Nephron (organoid): Measurements from ENCODE around the gene LIX1L.

Experiments
- H3K27ac Mint-ChIP-seq, 3 experiments: 2 replicates each; pipeline ENCODE4 v1.8.0; 2020; ENCODE audit warnings: mixed read lengths in 3 of 3, mild to moderate bottlenecking in 2 of 3, moderate library complexity in 1 of 3
- H3K27me3 Mint-ChIP-seq: 2 replicates; pipeline ENCODE4 v1.8.0; 2021; ENCODE audit warnings: low read depth, mild to moderate bottlenecking, moderate library complexity, mixed read lengths
- H3K36me3 Mint-ChIP-seq: 2 replicates; pipeline ENCODE4 v1.8.0; 2020; ENCODE audit warnings: low read depth, mixed read lengths
- H3K4me1 Mint-ChIP-seq: 2 replicates; pipeline ENCODE4 v1.8.0; 2020; ENCODE audit warnings: mixed read lengths
- H3K4me3 Mint-ChIP-seq, 3 experiments: 2 replicates each; pipeline ENCODE4 v1.8.0; 2020; ENCODE audit warnings: mild to moderate bottlenecking in 3 of 3, mixed read lengths in 3 of 3, moderate library complexity in 2 of 3
- H3K9me3 Mint-ChIP-seq: 2 replicates; pipeline ENCODE4 v1.8.0; 2020; ENCODE audit warnings: mixed read lengths
- CTCF ChIP-seq, 3 experiments: fragments of 200-600 bp; sonication (generic); IDR thresholded peaks; one replicate each; pipeline ENCODE4 v1.5.0; 2021; ENCODE audit warnings: antibody characterized with exemption in 3 of 3; ENCODE audit not compliant: unreplicated experiment in 3 of 3

The LIX1L gene

DNA sequence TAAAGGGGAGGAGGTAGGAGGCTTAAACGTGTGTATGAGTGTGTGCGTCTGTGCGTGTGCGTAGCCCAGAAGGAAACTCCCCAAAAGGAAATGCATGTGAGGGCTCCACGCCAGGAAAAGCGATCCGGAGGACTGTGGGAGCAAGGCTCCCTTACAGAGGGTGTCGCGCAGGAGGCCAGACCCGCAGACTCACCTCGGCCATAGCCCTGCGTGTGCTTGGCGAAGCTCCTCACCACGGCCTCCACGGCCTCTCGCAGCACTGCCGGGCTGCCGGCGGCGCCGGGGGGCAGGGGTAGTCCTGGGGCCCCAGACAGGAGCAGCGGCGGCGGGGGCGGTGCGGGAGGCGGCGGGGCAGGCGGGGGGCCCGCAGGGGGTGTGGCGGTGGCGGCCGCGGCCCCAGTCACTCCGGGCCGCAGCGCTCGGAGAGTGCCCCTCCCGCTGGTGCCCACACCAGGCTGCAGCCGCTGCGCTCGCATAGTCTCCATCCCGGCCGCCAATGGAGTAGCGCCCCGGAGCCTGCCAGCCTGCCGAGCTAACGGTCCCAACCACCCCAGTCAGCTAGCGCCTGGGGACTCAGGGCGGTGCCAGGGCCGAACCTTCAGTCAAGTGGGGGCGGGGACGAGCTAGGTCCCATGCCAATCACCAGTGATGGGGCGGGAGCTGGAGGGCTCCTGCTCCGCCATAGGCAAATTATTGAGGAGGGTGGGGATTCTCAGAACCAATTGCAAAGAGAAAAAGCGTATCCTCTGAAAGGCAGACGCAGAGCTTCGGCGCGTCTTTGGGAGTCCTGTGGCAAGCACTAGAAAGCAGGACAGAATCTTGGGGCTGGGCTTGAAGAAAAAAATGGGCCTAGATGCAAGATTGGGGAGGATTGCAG is at the start of gene LIX1L:
TSS of gene LIX1L (minus strand) at position 575 of the 877 bp plus-strand sequence. CDS start at position 485, 90 bp downstream.
- Mint-ChIP-seq H3K36me3 (no peaks in the 10 kb centered on the region), H3K27me3 (peaks cover 24% of the 10 kb centered on the region), H3K9me3 (no peaks in the 10 kb centered on the region), H3K27ac (peak within 1 kb of the TSS; percentile 90 to 98 (median 96)), H3K4me1 (peaks cover 45% of the 10 kb centered on the region), H3K4me3 (peak within 1 kb of the TSS; percentile 97 to 98 (median 98))
- no peak for TF ChIP-seq CTCF (IDR thresholded peaks at IDR 0.05; ENCODE audit: unreplicated experiment in 3 of 3)

DNA sequence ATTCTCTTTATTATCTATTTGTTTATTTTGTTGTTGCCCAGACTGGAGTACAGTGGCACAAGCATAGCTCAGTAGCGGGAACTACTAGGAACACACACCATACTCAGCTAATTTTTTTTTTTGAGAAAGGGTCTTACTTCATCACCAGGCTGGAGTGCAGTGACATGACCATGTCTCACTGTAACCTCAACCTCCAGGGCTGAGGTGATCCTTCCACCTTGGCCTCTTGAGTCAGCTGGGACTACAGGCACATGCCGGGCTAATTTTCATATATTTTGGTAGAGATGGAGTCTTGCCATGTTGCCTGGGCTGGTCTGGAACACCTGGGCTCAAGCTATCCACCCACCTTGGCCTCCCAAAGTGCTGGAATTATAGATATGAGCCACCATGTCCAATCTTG is 43.9 kb upstream of the LIX1L start:
- no peaks in the 10 kb centered on the region for H3K27me3 Mint-ChIP-seq
- peaks cover 28% of the 10 kb centered on the region for H3K4me1 Mint-ChIP-seq
- no peaks in the 10 kb centered on the region for H3K9me3 Mint-ChIP-seq
- no peak overlapping the region for H3K4me3 Mint-ChIP-seq
- H3K36me3 Mint-ChIP-seq, result no peaks in the 10 kb centered on the region
- peak overlapping the region in 2 of 3 experiments; percentile 20 to 54 for H3K27ac Mint-ChIP-seq
- TF ChIP-seq CTCF (IDR thresholded peaks at IDR 0.05; ENCODE audit: unreplicated experiment in 3 of 3), result no peak

- H3K9me3 Mint-ChIP-seq, result no peaks in the 10 kb centered on the region
- H3K27me3 Mint-ChIP-seq, result no peaks in the 10 kb centered on the region
- no peak for TF ChIP-seq CTCF (IDR thresholded peaks at IDR 0.05; ENCODE audit: unreplicated experiment in 3 of 3)
- H3K36me3 Mint-ChIP-seq, result peaks cover 20% of the 10 kb centered on the region
- peak overlapping the region; percentile 59 to 79 (median 62) for H3K4me3 Mint-ChIP-seq
- peak overlapping the region; percentile 65 to 95 (median 93) for H3K27ac Mint-ChIP-seq
- peaks cover 23% of the 10 kb centered on the region for H3K4me1 Mint-ChIP-seq
These were observed 41.7 kb upstream of the LIX1L start for GRCh38 chr1:145999321-146000024.

DNA sequence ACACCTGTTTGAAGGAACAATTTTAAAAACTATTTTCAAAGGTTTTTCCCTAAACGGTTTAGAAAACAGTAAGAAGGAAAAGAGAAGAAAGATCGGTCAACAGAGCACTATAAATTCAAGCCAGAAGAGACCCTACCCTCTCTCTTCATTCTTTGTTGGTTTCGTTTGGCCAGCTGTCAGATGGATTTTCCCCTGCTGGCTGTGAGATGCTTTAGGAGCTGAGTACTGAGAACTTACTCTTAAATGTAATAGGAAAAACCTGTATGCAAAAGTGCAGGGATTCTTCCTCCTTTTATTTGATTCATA is 39.9 kb upstream of the LIX1L start:
- TF ChIP-seq CTCF (IDR thresholded peaks at IDR 0.05; ENCODE audit: unreplicated experiment in 3 of 3), result no peak
- peak overlapping the region; percentile 90 to 96 (median 94) for H3K4me3 Mint-ChIP-seq

DNA sequence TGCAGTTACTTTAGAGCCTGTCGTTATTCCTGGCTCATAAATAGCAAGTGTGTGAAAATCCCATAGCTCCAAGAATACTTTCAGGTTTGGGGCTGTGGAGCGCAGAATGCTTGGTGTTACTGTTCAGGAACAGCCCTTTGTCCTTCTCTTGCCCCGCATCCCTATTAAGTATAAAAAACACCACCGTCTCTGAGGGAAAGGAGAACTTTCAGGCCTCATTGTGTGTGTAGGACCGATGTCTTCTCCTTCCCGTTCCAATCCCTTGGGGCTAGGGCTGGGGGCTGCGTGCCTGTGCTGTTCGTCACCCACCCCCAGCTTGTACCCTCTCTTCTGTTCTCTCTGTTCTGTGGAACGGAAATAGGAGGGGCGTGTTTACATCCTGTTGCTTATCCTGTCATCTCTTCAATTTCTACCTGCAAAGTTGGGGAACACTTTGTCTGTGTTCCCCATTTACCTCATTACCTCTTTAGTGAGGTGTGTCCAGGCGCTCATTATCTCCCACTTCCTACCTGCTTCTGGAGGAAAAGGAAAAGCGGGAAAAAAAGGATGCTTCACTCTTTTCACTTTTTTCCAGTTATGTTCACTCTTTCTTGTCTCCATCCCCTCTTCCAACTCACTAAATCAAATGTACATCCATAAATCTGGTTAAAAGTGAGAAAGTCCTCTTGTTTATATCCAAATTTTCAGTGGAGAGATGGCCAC is 39.4 kb upstream of the LIX1L start:
- no peaks in the 10 kb centered on the region for H3K27me3 Mint-ChIP-seq
- H3K4me1 Mint-ChIP-seq, result peaks cover 45% of the 10 kb centered on the region
- peaks cover 43% of the 10 kb centered on the region for H3K36me3 Mint-ChIP-seq
- H3K9me3 Mint-ChIP-seq, result no peaks in the 10 kb centered on the region
- H3K4me3 Mint-ChIP-seq, result peak overlapping the region; percentile 90 to 96 (median 94)
- peak overlapping the region; percentile 95 to 97 (median 95) for H3K27ac Mint-ChIP-seq
- no peak for TF ChIP-seq CTCF (IDR thresholded peaks at IDR 0.05; ENCODE audit: unreplicated experiment in 3 of 3)

More for the DNA sequence above, 39.9 kb upstream of the LIX1L start:
- H3K27ac Mint-ChIP-seq, result peak overlapping the region; percentile 95 to 97 (median 95)
- H3K4me1 Mint-ChIP-seq, result peaks cover 40% of the 10 kb centered on the region
- H3K27me3 Mint-ChIP-seq, result no peaks in the 10 kb centered on the region
- peaks cover 38% of the 10 kb centered on the region for H3K36me3 Mint-ChIP-seq
- no peaks in the 10 kb centered on the region for H3K9me3 Mint-ChIP-seq
